Neural crest cell (in vitro differentiated cells): Measurements from ENCODE around the gene SNTB2. TPM values are rescaled to one million over a fixed set of nuclear protein-coding genes. Genes with fewer than 3 reads are reported as not detected.
"Not testable (repeated sequence)": the region's sequence is repeated elsewhere in the genome, so short reads cannot be mapped to it uniquely, and the experiment has no call there.

Experiments used
- DNase-seq: peaks from one replicate; pipeline ENCODE4 v3.0.0; 2021; ENCODE audit warnings: low read depth, mixed read lengths, low spot score
- H3K27ac Mint-ChIP-seq: one replicate; pipeline ENCODE4 v1.8.0; 2021; ENCODE audit warnings: mild to moderate bottlenecking, mixed read lengths; ENCODE audit not compliant: unreplicated experiment
- H3K27me3 Mint-ChIP-seq: 2 replicates; pipeline ENCODE4 v1.8.0; 2021; ENCODE audit warnings: low read depth, mild to moderate bottlenecking, mixed read lengths
- H3K36me3 Mint-ChIP-seq: 2 replicates; pipeline ENCODE4 v1.8.0; 2021; ENCODE audit warnings: low read depth, mild to moderate bottlenecking, mixed read lengths
- H3K4me1 Mint-ChIP-seq: 2 replicates; pipeline ENCODE4 v1.8.0; 2021; ENCODE audit warnings: mixed read lengths
- H3K4me3 Mint-ChIP-seq: one replicate; pipeline ENCODE4 v1.8.0; 2021; ENCODE audit warnings: mild to moderate bottlenecking, mixed read lengths
- H3K9me3 Mint-ChIP-seq: 2 replicates; pipeline ENCODE4 v1.8.0; 2021; ENCODE audit warnings: mixed read lengths
- total RNA-seq: library from RNA; stranded (reverse); gene quantifications from 2 replicates; pipeline ENCODE4 v1.2.1, GENCODE V29; 2021
- TF ChIP-seq, protein P1 (sequence below): fragments of 200-600 bp; sonication (generic); conservative IDR thresholded peaks from 2 replicates; pipeline ENCODE4 v1.5.0; 2021; ENCODE audit warnings: antibody characterized with exemption, mild to moderate bottlenecking

Gene SNTB2
- total RNA-seq, 1 donor from 2014 or later, result 28.9 TPM

DNA sequence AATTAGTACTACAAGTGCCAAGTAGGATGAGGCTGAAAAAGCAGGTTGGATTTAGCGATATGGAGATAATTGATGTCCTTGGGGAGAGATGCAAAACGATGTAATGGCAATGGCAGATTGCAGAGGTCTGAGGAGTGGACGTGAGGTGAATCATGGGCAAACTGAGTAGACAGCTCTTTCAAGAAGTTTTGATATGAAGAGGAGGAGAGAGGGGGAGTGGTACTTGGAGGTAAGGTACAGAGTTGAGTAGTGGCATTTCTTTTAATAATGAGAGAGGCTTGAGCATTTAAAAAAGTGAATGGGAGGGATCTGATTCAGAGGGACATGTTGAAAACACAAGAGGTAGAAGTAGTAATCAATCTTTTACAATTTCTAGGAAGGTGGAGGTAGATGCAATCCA lies 106.4 kb downstream of the SNTB2 start:
- TF ChIP-seq, protein P1, sequence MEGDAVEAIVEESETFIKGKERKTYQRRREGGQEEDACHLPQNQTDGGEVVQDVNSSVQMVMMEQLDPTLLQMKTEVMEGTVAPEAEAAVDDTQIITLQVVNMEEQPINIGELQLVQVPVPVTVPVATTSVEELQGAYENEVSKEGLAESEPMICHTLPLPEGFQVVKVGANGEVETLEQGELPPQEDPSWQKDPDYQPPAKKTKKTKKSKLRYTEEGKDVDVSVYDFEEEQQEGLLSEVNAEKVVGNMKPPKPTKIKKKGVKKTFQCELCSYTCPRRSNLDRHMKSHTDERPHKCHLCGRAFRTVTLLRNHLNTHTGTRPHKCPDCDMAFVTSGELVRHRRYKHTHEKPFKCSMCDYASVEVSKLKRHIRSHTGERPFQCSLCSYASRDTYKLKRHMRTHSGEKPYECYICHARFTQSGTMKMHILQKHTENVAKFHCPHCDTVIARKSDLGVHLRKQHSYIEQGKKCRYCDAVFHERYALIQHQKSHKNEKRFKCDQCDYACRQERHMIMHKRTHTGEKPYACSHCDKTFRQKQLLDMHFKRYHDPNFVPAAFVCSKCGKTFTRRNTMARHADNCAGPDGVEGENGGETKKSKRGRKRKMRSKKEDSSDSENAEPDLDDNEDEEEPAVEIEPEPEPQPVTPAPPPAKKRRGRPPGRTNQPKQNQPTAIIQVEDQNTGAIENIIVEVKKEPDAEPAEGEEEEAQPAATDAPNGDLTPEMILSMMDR, result no peak
- Mint-ChIP-seq H3K36me3 (peaks cover 3% of the 10 kb centered on the region), H3K9me3 (no peaks in the 10 kb centered on the region), H3K4me3 (no peak overlapping the region), H3K4me1 (no peaks in the 10 kb centered on the region), H3K27me3 (no peaks in the 10 kb centered on the region), H3K27ac (no peak overlapping the region)
- no peak for DNase-seq

DNA sequence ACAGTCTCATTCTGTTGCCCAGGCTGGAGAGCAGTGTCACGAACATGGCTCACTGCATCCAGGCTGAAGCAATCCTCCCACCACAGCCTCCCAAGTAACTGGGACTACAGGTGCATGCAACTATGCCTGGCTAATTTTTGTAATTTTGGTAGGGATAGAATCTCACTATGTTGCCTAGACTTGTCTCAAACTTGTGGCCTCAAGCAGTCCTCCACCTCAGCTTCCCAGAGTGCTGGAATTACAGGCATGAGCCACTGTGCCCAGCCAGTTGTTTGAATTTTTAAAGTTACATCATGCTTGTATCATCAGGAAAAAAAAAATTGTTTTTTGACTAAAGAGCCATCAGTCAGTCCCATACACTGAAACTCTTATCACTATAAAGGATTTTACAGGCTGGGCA lies 107.1 kb downstream of the SNTB2 start:
- no peak for DNase-seq

DNA sequence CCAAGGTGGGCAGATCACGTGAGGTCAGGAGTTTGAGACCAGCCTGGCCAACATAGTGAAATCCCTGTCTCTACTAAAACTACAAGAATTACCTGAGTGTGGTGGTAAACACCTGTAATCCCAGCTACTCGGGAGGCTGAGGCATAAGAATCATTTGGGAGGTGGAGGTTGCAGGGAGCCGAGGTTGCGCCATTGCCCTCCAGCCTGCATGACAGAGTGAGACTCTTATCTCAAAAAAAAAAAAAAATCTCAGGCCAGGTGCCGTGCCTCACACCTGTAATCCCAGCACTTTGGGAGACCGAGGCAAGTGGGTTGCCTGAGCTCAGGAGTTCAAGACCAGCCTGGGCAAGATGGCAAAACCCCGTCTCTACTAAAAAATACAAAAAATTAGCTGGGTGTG lies 109.8 kb downstream of the SNTB2 start:
- not testable (repeated sequence) for H3K27ac Mint-ChIP-seq, H3K36me3 Mint-ChIP-seq, H3K4me1 Mint-ChIP-seq

More for the DNA sequence above, 107.1 kb downstream of the SNTB2 start:
- H3K27me3 Mint-ChIP-seq, result no peaks in the 10 kb centered on the region
- H3K36me3 Mint-ChIP-seq, result peaks cover 3% of the 10 kb centered on the region
- no peak overlapping the region for H3K27ac Mint-ChIP-seq
- H3K4me3 Mint-ChIP-seq, result no peak overlapping the region
- no peaks in the 10 kb centered on the region for H3K4me1 Mint-ChIP-seq
- H3K9me3 Mint-ChIP-seq, result no peaks in the 10 kb centered on the region
- TF ChIP-seq, protein P1, result no peak

DNA sequence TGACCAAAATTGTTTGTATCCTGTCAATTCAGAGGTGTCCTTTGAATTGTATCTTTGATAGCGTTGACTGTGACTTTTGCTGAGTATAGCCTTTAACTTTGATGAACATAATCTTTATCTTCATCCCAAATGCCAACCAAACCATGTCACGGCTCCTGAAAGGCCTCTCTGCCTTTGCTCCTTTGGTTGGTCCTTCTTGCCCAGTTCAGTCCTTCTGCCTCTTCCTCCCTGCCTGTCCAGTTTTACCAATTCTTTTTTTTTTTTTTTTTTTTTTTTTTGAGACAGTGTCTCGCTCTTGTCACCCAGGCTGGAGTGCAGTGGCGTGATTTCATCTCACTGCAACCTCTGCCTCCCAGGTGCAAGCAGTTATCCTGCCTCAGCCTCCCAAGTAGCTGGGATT lies 111.3 kb downstream of the SNTB2 start:
- Mint-ChIP-seq H3K27me3 (no peaks in the 10 kb centered on the region), H3K27ac (peak overlapping the region; percentile 62), H3K36me3 (peaks cover 6% of the 10 kb centered on the region), H3K9me3 (no peaks in the 10 kb centered on the region), H3K4me1 (no peaks in the 10 kb centered on the region), H3K4me3 (no peak overlapping the region)
- TF ChIP-seq, protein P1, result no peak
- DNase-seq, result no peak

More for the DNA sequence above, 109.8 kb downstream of the SNTB2 start:
- H3K9me3 Mint-ChIP-seq, H3K27me3 Mint-ChIP-seq, H3K4me3 Mint-ChIP-seq, DNase-seq: not testable (repeated sequence)

DNA sequence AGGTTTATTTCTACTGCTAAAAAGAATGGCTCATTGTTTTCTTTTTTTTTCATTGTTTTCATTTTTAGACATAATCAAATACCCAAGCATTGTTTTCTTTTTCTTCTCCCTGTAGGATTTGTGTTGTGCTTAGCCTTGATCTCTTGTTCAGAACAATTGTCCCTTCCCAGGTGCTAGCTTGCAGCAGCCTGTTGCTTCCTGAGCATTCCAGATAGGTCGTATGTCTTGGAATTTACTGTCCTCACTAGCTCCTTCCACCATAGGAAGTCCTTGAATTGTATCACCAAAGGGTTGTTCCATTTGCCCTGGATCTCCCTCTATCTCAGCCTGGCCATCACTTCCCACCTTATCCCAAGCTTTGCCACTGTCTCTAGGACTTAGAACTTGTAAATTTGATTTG lies 114.2 kb downstream of the SNTB2 start:
- H3K36me3 Mint-ChIP-seq, result peaks cover 6% of the 10 kb centered on the region
- no peaks in the 10 kb centered on the region for H3K27me3 Mint-ChIP-seq
- no peaks in the 10 kb centered on the region for H3K9me3 Mint-ChIP-seq
- peak overlapping the region; percentile 90 for H3K27ac Mint-ChIP-seq
- no peak overlapping the region for H3K4me3 Mint-ChIP-seq
- DNase-seq, result no peak
- TF ChIP-seq, protein P1, result no peak
- no peaks in the 10 kb centered on the region for H3K4me1 Mint-ChIP-seq

DNA sequence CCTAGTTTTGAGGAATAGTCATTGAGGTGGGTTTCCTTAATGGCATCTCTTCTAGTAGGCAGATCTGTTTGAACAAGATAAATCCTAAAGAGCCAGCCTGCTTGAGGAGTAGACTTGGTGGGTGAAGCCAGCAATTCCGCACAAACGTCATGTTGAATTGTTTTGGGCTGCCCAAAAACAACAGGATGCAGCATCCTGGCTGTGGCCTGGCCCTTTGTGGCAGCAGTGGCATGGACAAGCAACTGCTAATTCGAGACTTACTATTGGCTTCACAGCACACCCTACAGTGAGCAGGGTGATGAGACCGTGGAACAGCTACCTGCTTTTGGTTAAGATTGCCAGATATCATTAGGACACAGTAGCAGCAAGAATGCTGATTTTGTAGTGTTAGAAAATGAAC lies 114.9 kb downstream of the SNTB2 start:
- H3K4me3 Mint-ChIP-seq, result no peak overlapping the region
- H3K9me3 Mint-ChIP-seq, result no peaks in the 10 kb centered on the region
- no peaks in the 10 kb centered on the region for H3K27me3 Mint-ChIP-seq
- no peak for DNase-seq
- H3K4me1 Mint-ChIP-seq, result no peaks in the 10 kb centered on the region
- H3K27ac Mint-ChIP-seq, result no peak overlapping the region
- TF ChIP-seq, protein P1, result no peak
- H3K36me3 Mint-ChIP-seq, result peaks cover 6% of the 10 kb centered on the region
